ENCODE measurements around the gene EIF3B.
"Not testable (repeated sequence)": the region's sequence is repeated elsewhere in the genome, so short reads cannot be mapped to it uniquely, and the experiment has no call there.

The EIF3B gene

GRCh38 chr7:2354186-2354938 lies at the start of gene EIF3B:
TSS of gene EIF3B (plus strand) at chr7:2354827. CDS start at chr7:2354922, 95 bp downstream.
- peak; percentile 87 to 100 for DNase-seq

DNA sequence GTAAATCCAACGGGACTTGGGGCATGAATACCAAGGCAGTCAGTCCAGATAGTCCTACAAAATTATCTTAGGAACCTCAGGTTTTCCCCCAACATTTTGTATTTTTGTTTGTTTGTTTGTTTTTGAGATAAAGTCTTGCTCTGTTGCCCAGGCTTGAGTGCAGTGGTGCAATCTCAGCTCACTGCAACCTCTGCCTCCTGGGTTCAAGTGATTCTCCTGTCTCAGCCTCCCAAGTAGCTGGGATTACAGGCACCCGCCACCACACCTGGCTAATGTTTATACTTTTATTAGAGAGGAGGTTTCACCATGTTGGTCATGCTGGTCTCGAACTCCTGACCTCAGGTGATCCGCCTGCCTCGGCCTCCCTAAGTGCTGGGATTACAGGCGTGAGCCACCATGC lies 49.4 kb upstream of the EIF3B start:
- not testable (repeated sequence) for DNase-seq

DNA sequence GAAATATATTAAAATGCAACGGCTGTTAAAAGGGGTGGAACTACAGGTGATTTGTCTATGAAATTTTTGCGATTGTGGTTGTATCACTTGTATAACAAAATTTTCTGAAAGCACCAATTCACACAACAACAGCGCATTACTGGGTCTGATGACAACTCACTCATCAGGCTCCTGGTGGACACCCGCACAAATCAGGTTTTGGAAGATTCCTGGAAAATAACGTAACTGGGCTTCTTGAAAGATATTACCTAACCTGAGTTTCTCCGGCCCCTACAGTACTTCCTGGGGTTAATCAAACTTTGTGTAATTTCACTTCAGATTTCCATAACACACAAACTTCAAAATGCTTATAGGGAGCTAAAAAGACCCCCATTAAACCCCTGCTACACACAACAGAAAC lies 47.9 kb upstream of the EIF3B start:
- no peak for DNase-seq

GRCh38 chr7:2307690-2308107 lies 46.9 kb upstream of the EIF3B start:
- DNase-seq: no peak

DNA sequence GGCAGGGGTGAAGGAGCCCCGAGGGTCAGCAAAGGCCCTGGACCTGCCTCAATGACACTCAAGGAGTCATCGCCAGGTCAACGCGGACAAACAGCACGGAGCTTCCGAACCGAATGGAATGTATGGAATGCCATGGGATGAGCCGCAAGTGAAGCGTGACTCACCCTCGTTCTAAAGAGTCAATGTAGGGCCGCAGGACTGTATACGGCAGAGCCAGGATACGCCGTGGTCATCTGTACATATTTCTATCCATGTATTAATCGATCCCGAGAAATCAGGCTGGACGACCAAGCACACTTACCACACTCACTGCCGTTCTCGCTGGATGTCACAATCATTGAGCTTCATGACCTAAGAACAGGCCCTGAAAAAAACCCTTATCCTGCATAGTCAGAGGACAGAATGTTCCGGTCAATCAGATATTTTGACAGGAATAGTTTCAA lies 44.7 kb upstream of the EIF3B start:
- no peak for DNase-seq

- no peak for DNase-seq
Measured at GRCh38 chr7:2312267-2312929, 42.2 kb upstream of the EIF3B start.

DNA sequence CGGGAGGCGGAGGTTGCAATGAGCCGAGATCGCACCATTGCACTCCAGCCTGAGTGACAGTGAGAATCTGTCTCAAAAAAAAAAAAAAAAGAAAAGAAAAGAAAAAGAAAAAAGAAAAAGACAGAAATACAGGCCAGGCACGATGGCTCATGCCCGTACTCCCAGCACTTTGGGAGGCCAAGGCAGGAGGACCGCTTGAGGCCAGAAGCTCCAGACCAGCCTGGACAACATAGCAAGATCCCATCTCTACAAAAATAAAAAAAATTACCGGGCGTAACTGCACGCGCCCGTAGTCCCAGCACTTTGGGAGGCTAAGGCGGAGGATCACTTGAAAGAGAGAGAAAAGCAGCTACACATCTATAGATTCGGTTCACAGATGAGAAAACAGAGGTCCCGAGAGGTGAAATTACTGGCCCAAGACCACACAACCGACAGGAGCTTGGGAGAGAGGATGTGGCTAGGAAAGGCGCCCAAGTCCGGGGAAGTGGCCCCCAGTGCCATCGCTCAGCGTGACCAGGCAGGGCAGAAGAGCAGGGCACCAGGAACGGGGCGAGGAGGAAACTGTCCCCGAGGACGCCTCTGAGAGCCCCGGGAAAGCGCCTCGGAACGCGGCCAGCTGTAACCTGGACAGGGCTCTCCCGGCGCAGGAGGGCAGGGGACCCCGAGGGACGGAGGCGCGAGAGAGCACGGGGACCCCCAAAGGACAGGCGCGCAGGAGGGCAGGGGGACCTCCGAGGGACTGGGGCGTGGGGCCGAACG lies 41.0 kb upstream of the EIF3B start:
- no peak for DNase-seq

DNA sequence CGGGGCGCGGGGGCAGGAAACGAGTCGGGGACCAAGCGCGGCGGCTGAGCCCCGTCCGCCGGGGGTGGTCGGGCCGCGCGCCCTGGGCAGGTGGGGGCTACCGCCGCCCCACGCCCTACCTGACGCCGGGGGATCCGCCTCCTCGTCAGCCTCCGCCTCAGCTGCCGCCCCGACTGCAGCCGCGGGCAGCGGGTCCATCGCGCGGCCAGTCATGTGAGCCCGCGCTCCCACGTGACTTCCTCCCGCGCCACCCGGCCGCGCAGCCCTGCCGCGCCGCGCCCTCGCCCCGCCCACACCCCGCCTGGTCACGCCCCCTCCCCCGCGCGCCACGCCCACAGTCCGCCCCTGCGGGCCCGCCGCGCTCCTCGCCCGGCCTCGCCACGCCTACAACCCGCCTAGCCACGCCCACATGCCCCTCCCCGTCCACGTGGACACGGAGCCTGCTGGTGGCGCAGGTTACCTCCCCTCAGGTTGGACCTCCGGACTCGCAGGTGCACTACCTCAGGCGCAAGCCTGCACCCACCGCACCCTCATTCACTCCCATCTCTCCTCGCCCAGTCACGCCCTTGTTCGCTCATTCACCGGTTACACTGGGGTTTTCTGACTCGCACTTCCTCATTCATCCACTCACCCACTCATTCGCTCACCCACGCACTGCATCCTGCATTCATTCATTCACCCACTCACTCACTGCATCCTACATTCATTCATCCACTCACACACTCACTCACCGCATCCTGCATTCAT lies 40.2 kb upstream of the EIF3B start, which contains the start of gene SNX8:
SNX8 (minus strand) TSS at position 233 of the 747 bp plus-strand sequence; CDS start at position 213, 20 bp downstream.
- DNase-seq: peak; percentile 67 to 94

DNA sequence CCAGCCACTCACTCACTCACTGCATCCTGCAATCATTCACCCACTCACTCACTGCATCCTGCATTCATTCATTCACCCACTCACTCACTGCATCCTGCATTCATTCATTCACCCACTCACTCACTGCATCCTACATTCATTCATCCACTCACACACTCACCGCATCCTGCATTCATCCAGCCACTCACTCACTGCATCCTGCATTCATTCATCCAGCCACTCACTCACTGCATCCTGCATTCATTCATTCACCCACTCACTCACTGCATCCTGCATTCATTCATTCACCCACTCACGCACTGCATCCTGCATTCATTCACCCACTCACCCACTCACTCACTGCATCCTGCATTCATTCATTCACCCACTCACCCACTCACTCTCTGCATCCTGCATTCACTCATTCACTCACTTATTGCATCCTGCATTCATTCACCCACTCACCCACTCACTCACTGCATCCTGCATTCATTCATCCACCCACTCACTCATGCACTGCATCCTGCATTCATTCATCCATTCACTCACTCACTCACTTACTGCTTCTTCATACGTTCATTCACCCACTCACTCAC lies 39.6 kb upstream of the EIF3B start:
- DNase-seq: not testable (repeated sequence)

DNA sequence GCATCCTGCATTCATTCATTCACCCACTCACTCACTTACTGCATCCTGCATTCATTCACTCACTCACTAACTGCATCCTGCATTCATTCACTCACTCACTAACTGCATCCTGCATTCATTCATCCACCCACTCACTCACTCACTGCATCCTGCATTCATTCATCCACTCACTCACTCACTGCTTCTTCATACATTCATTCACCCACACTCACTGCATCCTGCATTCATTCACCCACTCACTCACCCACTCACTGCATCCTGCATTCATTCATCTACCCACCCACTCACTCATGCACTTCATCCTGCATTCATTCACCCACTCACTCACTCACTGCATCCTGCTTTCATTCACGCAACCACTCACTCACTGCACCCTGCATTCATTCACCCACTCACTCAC lies 38.8 kb upstream of the EIF3B start:
- no peak for DNase-seq

DNA sequence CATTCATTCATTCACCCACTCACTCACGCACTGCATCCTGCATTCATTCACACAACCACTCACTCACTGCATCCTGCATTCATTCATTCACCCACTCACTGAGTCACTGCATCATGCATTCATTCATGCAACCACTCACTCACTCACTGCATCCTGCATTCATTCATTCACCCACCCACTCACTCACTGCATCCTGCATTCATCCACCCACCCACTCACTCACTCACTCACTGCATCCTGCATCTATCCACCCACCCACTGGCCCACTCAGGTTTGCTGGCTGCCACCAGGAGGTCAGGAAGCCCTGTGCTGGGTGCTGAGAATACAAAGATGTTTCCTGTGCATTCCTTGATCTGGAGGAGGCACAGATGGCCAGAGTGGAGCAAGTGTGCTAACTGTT lies 38.0 kb upstream of the EIF3B start:
- DNase-seq: no peak

- no peak for DNase-seq
Measured at GRCh38 chr7:2317556-2318293, 36.9 kb upstream of the EIF3B start.

GRCh38 chr7:2321020-2321419 lies 33.6 kb upstream of the EIF3B start:
- DNase-seq: no peak

GRCh38 chr7:2325162-2325561 lies 29.5 kb upstream of the EIF3B start:
- no peak for DNase-seq

DNA sequence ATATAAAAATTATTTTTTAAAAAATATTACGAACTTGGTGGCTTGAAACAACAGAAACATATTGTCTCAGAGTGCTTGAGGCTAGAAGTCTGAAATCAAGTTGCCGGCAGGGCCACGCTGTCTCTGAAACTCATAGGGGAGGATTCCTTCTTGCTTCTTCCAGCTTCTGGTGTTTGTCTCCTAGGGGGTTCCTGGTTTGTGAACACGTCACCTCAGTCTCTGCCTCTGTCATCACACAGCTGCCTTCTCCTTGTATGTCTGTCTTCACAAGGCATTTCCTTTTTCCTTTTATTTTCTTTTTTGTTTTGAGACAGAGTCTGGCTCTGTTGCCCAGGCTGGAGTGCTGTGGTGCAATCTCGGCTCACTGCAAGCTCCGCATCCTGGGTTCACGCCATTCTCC lies 27.7 kb upstream of the EIF3B start:
- no peak for DNase-seq

GRCh38 chr7:2330493-2330892 lies 24.1 kb upstream of the EIF3B start:
- DNase-seq: no peak

GRCh38 chr7:2331707-2332106 lies 22.9 kb upstream of the EIF3B start:
- no peak for DNase-seq

GRCh38 chr7:2332606-2333231 lies 21.9 kb upstream of the EIF3B start:
- not testable (repeated sequence) for DNase-seq

DNA sequence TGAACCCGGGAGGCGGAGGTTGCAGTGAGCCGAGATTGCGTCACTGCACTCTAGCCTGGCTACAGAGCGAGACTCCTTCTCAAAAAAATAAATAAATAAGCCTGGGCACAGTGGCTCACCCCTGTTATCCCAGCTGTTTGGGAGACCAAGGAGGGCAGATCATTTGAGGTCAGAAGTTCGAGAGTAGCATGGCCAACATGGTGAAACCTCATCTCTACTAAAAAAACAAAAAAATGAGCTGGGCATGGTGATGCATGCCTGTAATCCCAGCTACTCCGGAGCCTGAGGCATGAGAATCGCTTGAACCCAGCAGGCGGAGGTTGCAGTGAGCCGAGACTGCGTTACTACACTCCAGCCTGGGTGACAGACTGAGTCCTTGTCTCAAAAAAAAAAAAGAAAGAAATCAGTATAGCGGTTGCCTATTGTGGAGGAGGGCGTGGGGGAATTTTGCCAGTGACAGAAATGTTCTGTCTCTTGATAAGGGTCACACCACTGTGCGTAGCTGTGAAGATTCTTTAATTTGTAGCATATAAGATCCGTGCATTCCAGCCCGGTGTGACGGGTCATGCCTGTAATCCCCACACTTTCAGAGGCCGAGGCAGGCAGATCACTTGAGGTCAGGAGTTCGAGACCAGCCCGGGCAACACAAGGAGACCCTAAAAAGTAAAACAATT lies 17.9 kb upstream of the EIF3B start:
- no peak for DNase-seq

- DNase-seq: not testable (repeated sequence)
Measured at GRCh38 chr7:2347351-2348063, 7.1 kb upstream of the EIF3B start.
